PC-3 (cell line): ENCODE data around the gene ATP7A.

Source experiments
- EZH2 ChIP-seq: fragments of 300-600 bp; sonication (generic); IDR thresholded peaks from one replicate; pipeline ENCODE4 v1.6.1; 2017; ENCODE audit warnings: antibody characterized with exemption, mild to moderate bottlenecking, low read length; ENCODE audit not compliant: unreplicated experiment
- TF ChIP-seq, protein P1 (sequence below): fragments of 300-600 bp; sonication (generic); conservative IDR thresholded peaks from 2 replicates; pipeline ENCODE4 v1.5.1; 2017; ENCODE audit warnings: antibody characterized with exemption, low read depth, mild to moderate bottlenecking, low read length

GRCh38 chrX:78029663-78030062, 119.2 kb downstream of the ATP7A start:
- no peak for TF ChIP-seq EZH2
- TF ChIP-seq, protein P1, sequence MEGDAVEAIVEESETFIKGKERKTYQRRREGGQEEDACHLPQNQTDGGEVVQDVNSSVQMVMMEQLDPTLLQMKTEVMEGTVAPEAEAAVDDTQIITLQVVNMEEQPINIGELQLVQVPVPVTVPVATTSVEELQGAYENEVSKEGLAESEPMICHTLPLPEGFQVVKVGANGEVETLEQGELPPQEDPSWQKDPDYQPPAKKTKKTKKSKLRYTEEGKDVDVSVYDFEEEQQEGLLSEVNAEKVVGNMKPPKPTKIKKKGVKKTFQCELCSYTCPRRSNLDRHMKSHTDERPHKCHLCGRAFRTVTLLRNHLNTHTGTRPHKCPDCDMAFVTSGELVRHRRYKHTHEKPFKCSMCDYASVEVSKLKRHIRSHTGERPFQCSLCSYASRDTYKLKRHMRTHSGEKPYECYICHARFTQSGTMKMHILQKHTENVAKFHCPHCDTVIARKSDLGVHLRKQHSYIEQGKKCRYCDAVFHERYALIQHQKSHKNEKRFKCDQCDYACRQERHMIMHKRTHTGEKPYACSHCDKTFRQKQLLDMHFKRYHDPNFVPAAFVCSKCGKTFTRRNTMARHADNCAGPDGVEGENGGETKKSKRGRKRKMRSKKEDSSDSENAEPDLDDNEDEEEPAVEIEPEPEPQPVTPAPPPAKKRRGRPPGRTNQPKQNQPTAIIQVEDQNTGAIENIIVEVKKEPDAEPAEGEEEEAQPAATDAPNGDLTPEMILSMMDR = peak; percentile 88
